CD4-positive, alpha-beta T cell (primary cell): ENCODE data around the gene MPZ. TPM values are rescaled to one million over a fixed set of nuclear protein-coding genes. Genes with fewer than 3 reads are reported as not detected.

Experiments
- ATAC-seq: fragments of 200-7000 bp; cut with Tn5 transposase; one replicate; pipeline ENCODE4 v1.10.0; 2022; ENCODE audit warnings: mild to moderate bottlenecking; ENCODE audit not compliant: poor library complexity
- CTCF ChIA-PET: fragments of 350-600 bp; sonication (Branson Sonifier 250); formaldehyde crosslinking; loops from one replicate; lab custom pipeline; 2021; ENCODE audit warnings: antibody characterized with exemption, inconsistent platforms; lab: Charles Lee
- POLR2A ChIA-PET: fragments of 350-600 bp; sonication (Branson Sonifier 250); formaldehyde crosslinking; loops from one replicate; lab custom pipeline; 2021; ENCODE audit warnings: antibody characterized with exemption, inconsistent platforms; lab: Charles Lee
- DNase-seq, 14 experiments: peaks; one replicate each; pipeline ENCODE4 v3.0.0-alpha.2; 2013 to 2020; ENCODE audit warnings: mixed read lengths in 2 of 14
- H3K27ac ChIP-seq, 2 donors: one replicate each; pipeline versions ENCODE4 v1.5.1 to v1.7.0; 2013; ENCODE audit warnings: low read length in 2 of 2, low read depth in 1 of 2, mild to moderate bottlenecking in 1 of 2
- H3K27me3 ChIP-seq, 2 experiments: 1 replicate in 1 of 2; 2 replicates in 1 of 2; pipeline versions ENCODE4 v1.6.1 to v1.7.0; 2013; ENCODE audit warnings: low read length in 2 of 2, control low read depth in 1 of 2, mild to moderate bottlenecking in 1 of 2, moderate library complexity in 1 of 2; ENCODE audit not compliant: insufficient read depth in 2 of 2, control insufficient read depth in 1 of 2
- H3K36me3 ChIP-seq: one replicate; pipeline ENCODE4 v1.6.1; 2013; ENCODE audit warnings: low read length, control low read depth; ENCODE audit not compliant: insufficient read depth
- H3K4me1 ChIP-seq: one replicate; pipeline ENCODE4 v1.6.1; 2013; ENCODE audit warnings: low read length, control low read depth; ENCODE audit not compliant: insufficient read depth
- H3K4me3 ChIP-seq: one replicate; pipeline ENCODE4 v1.5.1; 2013; ENCODE audit warnings: mild to moderate bottlenecking, low read length, moderate library complexity
- H3K9me3 ChIP-seq, 2 experiments: 1 replicate in 1 of 2; 2 replicates in 1 of 2; pipeline versions ENCODE4 v1.6.1 to v1.7.0; 2013; ENCODE audit warnings: low read length in 2 of 2, mild to moderate bottlenecking in 2 of 2, control low read depth in 1 of 2, moderate library complexity in 1 of 2; ENCODE audit not compliant: control insufficient read depth in 1 of 2, insufficient read depth in 1 of 2
- H3K27ac Mint-ChIP-seq: one replicate; pipeline ENCODE4 v1.8.0; 2020; ENCODE audit warnings: mixed read lengths
- H3K27me3 Mint-ChIP-seq: one replicate; pipeline ENCODE4 v1.8.0; 2021; ENCODE audit warnings: mixed read lengths
- H3K36me3 Mint-ChIP-seq: one replicate; pipeline ENCODE4 v1.8.0; 2021; ENCODE audit warnings: low read depth, mixed read lengths
- H3K4me1 Mint-ChIP-seq: one replicate; pipeline ENCODE4 v1.8.0; 2021; ENCODE audit warnings: low read depth, mixed read lengths
- H3K4me3 Mint-ChIP-seq: one replicate; pipeline ENCODE4 v1.8.0; 2020; ENCODE audit warnings: mild to moderate bottlenecking, mixed read lengths
- H3K9me3 Mint-ChIP-seq: one replicate; pipeline ENCODE4 v1.8.0; 2020; ENCODE audit warnings: mixed read lengths
- intact Hi-C, 2 experiments: fragments of 100-400 bp; cut with DNase I in 1 of 2; cut with micrococcal nuclease in 1 of 2; formaldehyde crosslinking; loops; one replicate each; pipeline versions ENCODE4 v1.15.1 to v1.9.0; 2023 to 2025; cut with DNase I, micrococcal nuclease
- total RNA-seq, 174 experiments: library from RNA in 2 of 174; stranded (reverse) in 2 of 174; gene quantifications; one replicate each; pipeline ENCODE4 v1.2.3 and lab custom pipeline; 2021 to 2026
- TF ChIP-seq, protein P1 (sequence below): fragments of 200-600 bp; IDR thresholded peaks from one replicate; pipeline ENCODE4 v1.8.0; 2022; ENCODE audit warnings: antibody characterized with exemption, mild to moderate bottlenecking

MPZ gene
- total RNA-seq, 2 experiments from 2014 or later: 3.1 to 3.2 TPM

DNA sequence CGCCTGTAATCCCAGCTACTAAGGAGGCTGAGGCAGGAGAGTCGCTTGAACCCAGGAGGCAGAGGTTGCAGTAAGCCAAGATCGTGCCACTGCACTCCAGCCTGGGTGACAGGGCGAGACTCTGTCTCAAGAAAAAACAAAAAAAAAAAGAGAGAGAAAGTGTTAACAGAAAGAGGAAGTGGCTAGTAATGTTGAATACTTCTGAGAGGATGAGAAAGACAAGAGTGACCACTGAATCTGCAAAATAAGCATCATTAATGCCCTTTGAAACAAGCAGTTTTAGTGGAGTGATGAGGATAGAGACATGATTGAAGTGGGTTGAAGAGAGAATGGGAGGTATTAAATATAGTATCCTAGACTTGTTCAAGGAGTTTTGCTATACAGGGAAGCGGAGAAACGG, 11.7 kb downstream of the MPZ start:
- intact Hi-C loops: no loop called here
- peaks cover 10% of the 10 kb centered on the region for H3K36me3 Mint-ChIP-seq
- H3K36me3 ChIP-seq: no peaks in the 10 kb centered on the region
- DNase-seq: no peak
- no peaks in the 10 kb centered on the region for H3K9me3 ChIP-seq
- H3K4me1 Mint-ChIP-seq: peaks cover 8% of the 10 kb centered on the region
- no peak overlapping the region for H3K27ac Mint-ChIP-seq
- H3K4me3 ChIP-seq: no peak overlapping the region
- H3K4me1 ChIP-seq: no peaks in the 10 kb centered on the region
- TF ChIP-seq, protein P1, sequence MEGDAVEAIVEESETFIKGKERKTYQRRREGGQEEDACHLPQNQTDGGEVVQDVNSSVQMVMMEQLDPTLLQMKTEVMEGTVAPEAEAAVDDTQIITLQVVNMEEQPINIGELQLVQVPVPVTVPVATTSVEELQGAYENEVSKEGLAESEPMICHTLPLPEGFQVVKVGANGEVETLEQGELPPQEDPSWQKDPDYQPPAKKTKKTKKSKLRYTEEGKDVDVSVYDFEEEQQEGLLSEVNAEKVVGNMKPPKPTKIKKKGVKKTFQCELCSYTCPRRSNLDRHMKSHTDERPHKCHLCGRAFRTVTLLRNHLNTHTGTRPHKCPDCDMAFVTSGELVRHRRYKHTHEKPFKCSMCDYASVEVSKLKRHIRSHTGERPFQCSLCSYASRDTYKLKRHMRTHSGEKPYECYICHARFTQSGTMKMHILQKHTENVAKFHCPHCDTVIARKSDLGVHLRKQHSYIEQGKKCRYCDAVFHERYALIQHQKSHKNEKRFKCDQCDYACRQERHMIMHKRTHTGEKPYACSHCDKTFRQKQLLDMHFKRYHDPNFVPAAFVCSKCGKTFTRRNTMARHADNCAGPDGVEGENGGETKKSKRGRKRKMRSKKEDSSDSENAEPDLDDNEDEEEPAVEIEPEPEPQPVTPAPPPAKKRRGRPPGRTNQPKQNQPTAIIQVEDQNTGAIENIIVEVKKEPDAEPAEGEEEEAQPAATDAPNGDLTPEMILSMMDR: no peak
- ChIA-PET CTCF (no interaction called here), POLR2A (no interaction called here)
- no peak for ATAC-seq
- no peaks in the 10 kb centered on the region for H3K27me3 Mint-ChIP-seq
- H3K27me3 ChIP-seq: no peaks in the 10 kb centered on the region
- no peaks in the 10 kb centered on the region for H3K9me3 Mint-ChIP-seq
- H3K27ac ChIP-seq: no peak overlapping the region
- no peak overlapping the region for H3K4me3 Mint-ChIP-seq

DNA sequence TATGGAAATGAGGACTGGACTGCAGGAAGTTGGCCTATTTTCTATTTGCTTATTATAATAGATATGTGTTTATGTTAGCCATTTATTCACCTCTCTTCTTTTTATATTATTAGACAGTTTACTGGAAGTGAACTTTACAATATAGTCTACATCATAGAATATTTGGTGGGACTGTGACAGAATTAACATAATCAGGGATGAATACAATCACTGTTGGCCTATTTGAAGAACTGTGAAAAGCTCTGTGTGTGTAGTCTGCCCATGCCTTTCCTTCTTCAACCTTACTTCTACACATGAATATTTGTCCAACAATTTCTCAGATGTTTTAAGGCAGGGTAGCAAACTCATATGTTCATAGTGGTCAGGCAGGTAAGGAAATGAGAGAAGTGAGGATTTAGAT, 12.4 kb downstream of the MPZ start:
- Histone ChIP-seq H3K4me1 (no peaks in the 10 kb centered on the region), H3K36me3 (no peaks in the 10 kb centered on the region), H3K4me3 (no peak overlapping the region), H3K9me3 (no peaks in the 10 kb centered on the region), H3K27me3 (no peaks in the 10 kb centered on the region), H3K27ac (no peak overlapping the region)
- Mint-ChIP-seq H3K4me1 (peaks cover 5% of the 10 kb centered on the region), H3K27me3 (no peaks in the 10 kb centered on the region), H3K4me3 (no peak overlapping the region), H3K36me3 (peaks cover 10% of the 10 kb centered on the region), H3K27ac (no peak overlapping the region), H3K9me3 (no peaks in the 10 kb centered on the region)
- ChIA-PET CTCF (no interaction called here), POLR2A (no interaction called here)
- DNase-seq (no peak), ATAC-seq (no peak)
- intact Hi-C loops: no loop called here
- TF ChIP-seq, protein P1: no peak

- H3K27ac Mint-ChIP-seq: no peak overlapping the region
- intact Hi-C loops: loop anchor here (1.0 to 2.0 kb wide), 2 partner anchors 62 to 63 kb away; no protein-coding TSS in a partner anchor
- H3K4me1 ChIP-seq: no peaks in the 10 kb centered on the region
- H3K4me1 Mint-ChIP-seq: peaks cover 5% of the 10 kb centered on the region
- POLR2A ChIA-PET: interaction anchor here (0.6 to 1.3 kb wide), 4 partner anchors 15 to 88 kb away, joined by 3 to 5 read pairs (median 4); partner anchors contain the start of genes NDUFS2, SDHC and TOMM40L
- TF ChIP-seq, protein P1: no peak
- DNase-seq: no peak
- no peaks in the 10 kb centered on the region for H3K27me3 ChIP-seq
- H3K36me3 ChIP-seq: no peaks in the 10 kb centered on the region
- no peaks in the 10 kb centered on the region for H3K9me3 ChIP-seq
- CTCF ChIA-PET: interaction anchor here (0.6 to 2.0 kb wide), 12 partner anchors 15 to 960 kb away, joined by 3 to 11 read pairs (median 4); partner anchors contain the start of gene TOMM40L
- no peaks in the 10 kb centered on the region for H3K27me3 Mint-ChIP-seq
- no peak for ATAC-seq
- no peak overlapping the region for H3K4me3 ChIP-seq
- no peaks in the 10 kb centered on the region for H3K9me3 Mint-ChIP-seq
- peaks cover 5% of the 10 kb centered on the region for H3K36me3 Mint-ChIP-seq
- no peak overlapping the region for H3K4me3 Mint-ChIP-seq
- no peak overlapping the region for H3K27ac ChIP-seq
Measured at GRCh38 chr1:161290779-161291178, 19.0 kb downstream of the MPZ start.
